GM19035 (cell line): Measurements from ENCODE around the gene WDR82.
"Not testable (repeated sequence)": the region's sequence is repeated elsewhere in the genome, so short reads cannot be mapped to it uniquely, and the experiment has no call there.

Experiments used
- ATAC-seq: cut with Tn5 transposase; IDR thresholded peaks from one replicate; pipeline ENCODE4 v1.9.1; 2021; ENCODE audit not compliant: unreplicated experiment

Gene WDR82

GRCh38 chr3:52289747-52290595 is 11.5 kb upstream of the WDR82 start:
- ATAC-seq: no peak

- ATAC-seq: no peak
These were observed 10.9 kb upstream of the WDR82 start for GRCh38 chr3:52289338-52289746.

- no peak for ATAC-seq
These were observed 10.2 kb upstream of the WDR82 start for GRCh38 chr3:52288674-52289073.

GRCh38 chr3:52286777-52287110 is 8.3 kb upstream of the WDR82 start:
- ATAC-seq: no peak

DNA sequence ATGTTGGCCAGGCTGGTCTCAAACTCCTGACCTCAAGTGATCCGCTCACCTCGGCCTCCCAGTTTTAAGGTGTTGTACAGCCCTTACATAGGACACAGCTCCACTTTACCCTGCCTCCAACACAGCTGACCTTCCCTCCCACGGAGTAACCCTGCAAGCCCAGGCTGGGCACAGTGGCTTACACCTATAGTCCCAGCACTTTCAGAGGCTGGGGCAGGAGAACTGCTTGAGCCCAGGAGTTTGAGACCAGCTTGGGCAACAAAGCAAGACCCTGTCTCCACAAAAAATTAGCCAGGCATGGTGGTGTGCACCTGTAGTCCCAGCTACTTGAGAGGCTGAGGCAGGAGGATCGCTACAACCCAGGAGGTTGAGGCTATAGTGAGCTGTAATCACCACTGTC is 5.6 kb upstream of the WDR82 start:
- ATAC-seq: not testable (repeated sequence)

DNA sequence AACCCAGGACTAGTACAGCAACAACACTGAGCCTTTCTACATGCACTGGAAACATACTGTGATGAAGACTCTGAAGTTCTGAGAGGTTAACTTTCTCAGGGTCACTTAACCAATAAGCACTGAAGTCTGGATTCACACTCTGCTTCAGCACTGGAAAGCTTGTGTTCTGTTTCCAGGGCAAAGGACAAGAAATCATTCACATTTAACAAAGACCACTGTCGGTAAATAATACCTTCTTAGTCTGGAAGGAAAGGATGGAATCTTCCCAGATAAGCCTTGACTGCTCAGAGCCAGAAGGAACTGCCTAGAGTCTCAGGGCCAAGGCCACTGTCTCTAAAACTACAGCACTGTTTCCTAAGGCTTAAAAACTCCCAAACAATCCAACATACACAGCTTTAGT is 4.9 kb upstream of the WDR82 start:
- ATAC-seq: no peak

DNA sequence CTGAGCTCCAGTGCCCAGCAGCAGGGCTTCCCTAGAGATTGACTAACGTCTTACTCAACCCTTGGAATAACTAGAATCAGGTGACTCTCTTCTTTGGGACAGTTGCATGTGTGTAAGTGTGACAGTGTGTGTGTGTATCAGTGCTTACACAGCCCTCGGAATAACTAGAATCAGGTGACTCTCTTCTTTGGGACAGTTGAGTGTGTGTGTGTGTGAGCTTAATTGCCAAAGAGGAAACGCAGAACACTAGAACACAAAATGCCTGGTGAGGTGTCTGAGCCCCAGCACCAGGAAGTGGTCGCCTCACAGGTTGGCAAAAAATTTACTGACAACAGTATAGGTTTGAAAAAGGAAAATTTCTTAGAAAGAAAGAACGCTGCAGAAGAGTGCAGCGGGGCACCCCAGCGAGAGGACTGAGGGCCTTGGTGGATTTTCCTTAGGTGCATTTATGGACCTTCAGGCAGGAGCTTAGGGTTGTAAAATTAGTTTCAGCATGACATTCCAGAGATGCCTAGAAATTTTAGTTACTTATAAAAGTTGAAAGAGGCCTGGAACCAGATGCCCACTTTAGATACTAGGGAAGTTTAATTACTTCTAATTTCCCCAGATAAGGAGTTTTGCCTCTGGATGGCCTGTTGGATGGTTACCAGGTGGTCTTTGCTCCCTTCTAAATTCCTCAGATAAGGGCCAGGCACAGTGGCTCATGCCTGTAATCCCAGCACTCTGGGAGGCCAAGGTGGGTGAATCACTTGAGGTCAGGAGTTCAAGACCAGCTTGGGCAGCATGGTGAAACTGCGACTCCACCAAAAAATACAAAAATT is 3.7 kb upstream of the WDR82 start:
- no peak for ATAC-seq

- ATAC-seq: no peak
These were observed 1.6 kb upstream of the WDR82 start for GRCh38 chr3:52280050-52280461.

- ATAC-seq: no peak
These were observed 1.1 kb upstream of the WDR82 start for GRCh38 chr3:52279596-52279995.

DNA sequence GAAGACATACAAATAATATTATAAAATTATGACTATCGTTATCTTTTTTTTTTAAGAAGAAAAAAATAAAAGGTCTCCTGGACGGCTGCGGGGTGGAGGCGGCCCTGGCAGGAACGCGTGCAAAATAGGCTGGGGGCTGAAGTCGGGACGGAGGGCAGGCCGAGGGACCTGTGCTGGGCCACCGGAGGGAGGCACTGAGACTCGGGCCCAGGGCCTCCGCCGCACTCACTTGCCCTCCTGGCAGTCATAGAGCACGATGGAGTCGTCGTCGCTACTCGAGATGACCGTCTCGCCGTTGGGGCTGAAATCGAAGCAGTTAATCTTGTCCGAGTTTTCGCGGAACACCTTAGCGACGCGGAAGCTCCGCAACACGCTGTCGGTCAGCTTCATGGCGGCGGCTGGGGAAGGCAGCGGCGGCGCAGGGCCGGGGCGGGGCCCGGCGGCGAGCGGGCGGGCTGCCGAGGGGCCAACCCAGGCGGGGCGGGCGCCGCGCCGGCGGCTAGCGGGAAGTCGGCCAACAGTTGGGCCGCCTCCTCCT is 408 bp downstream of the WDR82 start:
- ATAC-seq: peak; percentile 62

GRCh38 chr3:52277071-52277964 is 1.1 kb downstream of the WDR82 start:
- peak; percentile 28 for ATAC-seq

DNA sequence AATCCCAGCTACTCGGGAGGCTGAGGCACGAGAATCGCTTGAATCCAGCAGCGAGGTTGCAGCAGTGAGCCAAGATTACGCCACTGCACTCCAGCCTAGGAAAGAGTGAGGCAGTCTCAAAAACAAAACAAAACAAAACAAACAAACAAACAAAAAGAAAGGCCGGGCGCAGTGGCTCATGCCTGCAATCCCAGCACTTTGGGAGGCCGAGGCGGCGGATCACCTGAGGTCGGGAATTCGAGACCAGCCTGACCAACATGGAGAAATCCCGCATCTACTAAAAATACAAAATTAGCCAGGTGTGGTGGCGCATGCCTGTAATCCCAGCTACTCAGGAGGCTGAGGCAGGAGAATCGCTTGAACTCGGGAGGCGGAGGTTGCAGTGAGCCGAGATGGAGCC is 3.7 kb downstream of the WDR82 start:
- not testable (repeated sequence) for ATAC-seq

DNA sequence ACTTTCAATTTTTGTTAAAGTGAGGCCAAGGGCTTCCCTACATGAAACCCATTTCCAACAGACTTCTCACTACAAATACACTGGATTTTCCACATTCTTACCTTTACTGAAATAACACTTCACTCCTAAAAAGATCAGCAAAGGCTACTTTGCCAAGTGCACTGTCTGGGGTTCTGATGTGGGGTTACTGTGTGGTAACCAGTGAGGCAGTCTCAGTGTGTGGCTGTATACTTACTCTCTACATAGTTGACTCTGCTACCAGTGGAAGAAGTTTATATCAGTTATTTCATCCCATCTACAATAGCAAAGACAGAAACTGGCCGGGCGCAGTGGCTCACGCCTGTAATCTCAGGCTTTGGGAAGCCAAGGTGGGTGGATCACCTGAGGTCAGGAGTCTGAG is 5.6 kb downstream of the WDR82 start:
- ATAC-seq: no peak

- not testable (repeated sequence) for ATAC-seq
These were observed 6.3 kb downstream of the WDR82 start for GRCh38 chr3:52272172-52272571.

DNA sequence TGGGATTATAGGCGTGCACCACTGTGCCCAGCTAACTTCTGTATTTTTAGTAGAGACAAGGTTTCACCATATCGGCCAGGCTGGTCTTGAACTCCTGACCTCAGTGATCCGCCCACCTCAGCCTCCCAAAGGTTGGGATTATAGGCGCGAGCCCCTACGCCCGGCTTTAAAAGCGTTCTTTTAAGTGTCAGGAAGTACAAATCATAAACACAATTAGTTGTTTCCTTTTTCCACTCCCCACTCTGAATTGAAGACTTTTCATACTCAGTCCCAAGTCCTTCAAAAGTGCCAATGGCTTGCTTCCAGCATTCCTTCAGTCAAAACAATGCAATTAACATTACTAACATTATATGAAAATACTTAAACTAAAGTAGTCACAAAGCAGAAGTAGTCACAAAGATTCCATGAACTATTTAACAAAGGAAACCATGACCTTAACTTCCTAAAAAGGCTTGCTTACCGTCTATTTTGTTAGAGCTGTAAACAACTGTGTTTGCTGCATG is 8.1 kb downstream of the WDR82 start:
- ATAC-seq: no peak

- ATAC-seq: no peak
These were observed 8.7 kb downstream of the WDR82 start for GRCh38 chr3:52269776-52270175.

DNA sequence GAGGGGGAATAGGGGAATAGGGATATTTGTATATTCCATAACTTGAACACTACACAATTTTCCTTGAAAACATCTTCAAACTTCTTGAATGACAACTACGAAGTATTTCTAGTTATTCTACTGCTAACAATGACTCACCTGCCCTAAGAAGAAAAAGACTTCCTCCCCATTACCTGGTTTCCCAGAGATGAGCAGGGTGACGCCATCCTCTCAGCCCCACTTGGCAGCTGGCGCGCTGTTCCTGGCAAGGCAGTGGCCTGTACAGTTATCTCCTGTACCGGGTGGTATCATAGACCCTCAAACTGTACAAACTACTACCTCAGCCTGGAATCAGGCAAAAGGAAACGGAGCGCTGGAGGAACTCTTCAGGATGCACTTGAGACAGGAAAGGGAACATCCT is 10.4 kb downstream of the WDR82 start:
- no peak for ATAC-seq

DNA sequence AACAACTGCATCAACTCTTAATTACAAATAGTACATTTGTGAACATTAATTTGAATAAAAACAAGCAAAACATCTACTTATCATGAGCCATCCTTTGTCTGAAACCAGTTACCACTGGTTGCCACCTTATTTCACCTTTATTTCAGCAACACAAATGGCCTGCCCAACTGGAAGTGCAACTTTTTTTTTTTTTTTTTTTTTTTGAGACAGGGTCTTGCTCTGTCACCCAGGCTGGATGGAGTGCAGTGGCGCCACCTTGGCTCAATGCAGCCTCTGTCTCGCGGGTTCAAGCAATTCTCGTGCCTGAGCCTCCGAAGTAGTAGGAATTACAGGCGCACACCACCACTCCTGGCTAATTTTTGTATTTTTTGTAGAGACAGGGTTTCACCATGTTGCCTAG is 13.1 kb downstream of the WDR82 start:
- ATAC-seq: no peak

DNA sequence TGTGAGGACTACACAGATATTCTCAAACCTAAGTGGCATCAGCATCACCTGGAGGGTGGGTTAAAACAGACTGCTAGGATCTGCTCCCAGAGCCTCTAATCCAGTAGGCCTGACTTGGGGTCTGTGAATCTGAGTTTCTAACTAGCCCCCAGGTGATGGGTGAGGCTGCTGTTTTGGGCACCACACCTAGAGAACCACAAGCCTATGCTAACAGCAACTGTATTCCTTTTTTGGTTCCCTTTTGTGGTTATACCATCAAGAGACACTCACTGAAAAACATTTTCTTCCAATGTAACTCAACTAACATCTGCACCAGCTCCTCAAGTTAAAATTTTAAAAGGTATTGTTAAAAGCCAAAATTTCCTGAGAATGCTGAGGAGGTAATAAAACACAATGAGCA is 16.0 kb downstream of the WDR82 start:
- no peak for ATAC-seq

DNA sequence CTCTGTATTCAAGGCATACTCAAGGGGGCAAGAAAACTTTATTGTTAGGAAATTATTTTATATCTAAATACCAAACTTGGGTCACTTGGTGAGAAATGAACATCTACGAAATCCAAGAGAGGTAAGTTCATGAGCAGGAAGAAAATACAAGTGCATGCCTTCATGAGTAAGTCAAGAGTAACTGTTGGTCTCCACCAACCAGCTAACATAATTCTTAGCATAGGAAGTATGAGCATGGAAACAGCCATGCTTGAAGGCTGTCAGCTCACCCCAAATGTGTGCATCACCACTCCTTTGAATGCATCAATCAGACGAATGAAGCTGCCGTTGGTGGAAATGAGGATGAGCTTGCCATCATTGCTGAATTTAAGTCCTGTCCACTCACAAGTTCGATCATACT is 19.0 kb downstream of the WDR82 start:
- ATAC-seq: no peak

GRCh38 chr3:52259035-52259434 is 19.4 kb downstream of the WDR82 start:
- ATAC-seq: no peak
